Smooth muscle cell (in vitro differentiated cells): ENCODE data around the gene GALNT18. TPM values are rescaled to one million over a fixed set of nuclear protein-coding genes. Genes with fewer than 3 reads are reported as not detected.

Source experiments
- DNase-seq: peaks from one replicate; lab custom pipeline; 2025; ENCODE audit not compliant: unreplicated experiment; lab: John Stamatoyannopoulos, UW
- H2AFZ ChIP-seq: fragments of 200-600 bp; sonication (generic); 2 replicates; pipeline ENCODE4 v1.6.0; 2016; ENCODE audit warnings: antibody characterized with exemption, low read depth, mild to moderate bottlenecking
- H3F3A ChIP-seq: fragments of 200-600 bp; sonication (generic); 2 replicates; pipeline ENCODE4 v1.6.0; 2017; ENCODE audit warnings: antibody characterized with exemption, low read depth
- H3K27ac ChIP-seq: fragments of 200-600 bp; sonication (generic); 2 replicates; pipeline ENCODE4 v1.5.1; 2016; ENCODE audit warnings: low read depth, mild to moderate bottlenecking
- H3K27me3 ChIP-seq: fragments of 200-600 bp; sonication (generic); 2 replicates; pipeline ENCODE4 v1.6.1; 2016; ENCODE audit warnings: low read depth, mild to moderate bottlenecking
- H3K36me3 ChIP-seq: fragments of 200-600 bp; sonication (generic); 2 replicates; pipeline ENCODE4 v1.5.1; 2016; ENCODE audit warnings: low read depth
- H3K4me1 ChIP-seq: fragments of 200-600 bp; sonication (generic); 2 replicates; pipeline ENCODE4 v1.5.1; 2016; ENCODE audit warnings: low read depth
- H3K4me2 ChIP-seq: fragments of 200-600 bp; sonication (generic); 2 replicates; pipeline ENCODE4 v1.6.0; 2016; ENCODE audit warnings: mild to moderate bottlenecking
- H3K4me3 ChIP-seq: fragments of 200-600 bp; sonication (generic); 2 replicates; pipeline ENCODE4 v1.5.1; 2016; ENCODE audit warnings: mild to moderate bottlenecking
- H3K79me2 ChIP-seq: fragments of 200-600 bp; sonication (generic); 2 replicates; pipeline ENCODE4 v1.6.0; 2016; ENCODE audit warnings: low read depth, mild to moderate bottlenecking
- H3K9ac ChIP-seq: fragments of 200-600 bp; sonication (generic); 2 replicates; pipeline ENCODE4 v1.6.0; 2016; ENCODE audit warnings: low read depth
- H3K9me3 ChIP-seq: fragments of 200-600 bp; sonication (generic); replicated peaks from 2 replicates; pipeline ENCODE4 v1.5.1; 2016; ENCODE audit warnings: low read depth
- H4K20me1 ChIP-seq: fragments of 200-600 bp; sonication (generic); 2 replicates; pipeline ENCODE4 v1.6.0; 2016; ENCODE audit warnings: low read depth
- WGBS: methylation state at CpG from one replicate; pipeline ENCODE4 v1.1.7; 2016; ENCODE audit warnings: low lambda C conversion rate; 5-methylcytosine and 5-hydroxymethylcytosine counted together
- polyA plus RNA-seq: library from polyadenylated mRNA; unstranded; fragments of >200 nt; fragmentation: Nextera tagmentation; extraction: Ambion mirVana; gene quantifications from 2 replicates; pipeline ENCODE4 v1.2.1, GENCODE V29; 2016
- total RNA-seq: library from RNA; depleted of rRNA; stranded (reverse); fragments of >200 nt; gene quantifications from 2 replicates; pipeline ENCODE4 v1.2.3, GENCODE V29; 2014
- TF ChIP-seq, protein P1 (sequence below): fragments of 200-600 bp; sonication (generic); IDR thresholded peaks from 2 replicates; pipeline ENCODE4 v1.5.1; 2017; ENCODE audit warnings: borderline replicate concordance, mild to moderate bottlenecking, antibody characterized with exemption; ENCODE audit not compliant: insufficient read depth, poor library complexity, severe bottlenecking

Gene GALNT18
- total and polyA plus RNA-seq, 2 experiments from 2014 or later: 11.5 to 16.3 TPM

DNA sequence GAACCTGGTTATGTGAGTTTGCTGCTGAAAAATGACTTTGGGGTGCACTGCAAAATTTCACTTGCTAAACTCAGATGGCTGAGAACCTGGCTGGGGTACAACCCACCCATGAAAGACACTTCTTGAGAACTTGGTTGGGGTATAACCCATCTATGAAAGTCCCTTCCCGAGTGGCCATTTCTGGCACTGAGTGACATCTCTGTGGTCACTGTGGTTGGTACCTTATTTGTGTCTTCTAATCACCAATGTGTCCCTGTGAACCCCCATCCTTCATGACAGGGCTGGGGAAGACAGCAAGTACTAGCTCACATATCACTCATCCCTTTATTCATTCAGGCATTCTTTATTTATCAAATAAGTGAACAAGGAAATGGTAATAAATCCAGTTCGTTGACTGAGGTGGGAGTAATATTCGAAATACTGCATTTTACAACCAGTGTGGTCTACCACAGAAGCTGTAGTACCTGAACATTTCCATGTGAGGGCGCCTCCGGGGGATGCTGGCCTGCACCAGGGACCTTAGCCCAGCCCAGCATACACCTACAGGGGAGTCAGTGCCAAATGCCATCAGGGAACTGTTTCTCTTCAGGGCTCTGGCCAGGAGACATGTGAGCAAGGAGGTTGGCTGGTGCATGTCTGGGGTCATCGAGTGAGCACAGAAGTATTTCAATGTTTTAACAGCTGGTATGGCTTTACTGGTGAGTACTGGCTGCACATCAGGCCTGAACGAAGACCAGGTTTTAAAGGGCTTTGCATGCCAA is 390.8 kb downstream of the GALNT18 start:
- Histone ChIP-seq H3K9me3 (no peaks in the 10 kb centered on the region), H3K27me3 (no peaks in the 10 kb centered on the region), H3F3A (no peaks in the 10 kb centered on the region), H3K4me1 (no peaks in the 10 kb centered on the region), H3K27ac (no peak overlapping the region), H2AFZ (no peak overlapping the region), H4K20me1 (no peaks in the 10 kb centered on the region), H3K9ac (no peak overlapping the region), H3K36me3 (no peaks in the 10 kb centered on the region), H3K79me2 (no peaks in the 10 kb centered on the region), H3K4me2 (no peak overlapping the region), H3K4me3 (no peak overlapping the region)
- DNase-seq: no peak
- 38% methylated on average over 7 of the region's 7 CpGs for WGBS
- TF ChIP-seq, protein P1, sequence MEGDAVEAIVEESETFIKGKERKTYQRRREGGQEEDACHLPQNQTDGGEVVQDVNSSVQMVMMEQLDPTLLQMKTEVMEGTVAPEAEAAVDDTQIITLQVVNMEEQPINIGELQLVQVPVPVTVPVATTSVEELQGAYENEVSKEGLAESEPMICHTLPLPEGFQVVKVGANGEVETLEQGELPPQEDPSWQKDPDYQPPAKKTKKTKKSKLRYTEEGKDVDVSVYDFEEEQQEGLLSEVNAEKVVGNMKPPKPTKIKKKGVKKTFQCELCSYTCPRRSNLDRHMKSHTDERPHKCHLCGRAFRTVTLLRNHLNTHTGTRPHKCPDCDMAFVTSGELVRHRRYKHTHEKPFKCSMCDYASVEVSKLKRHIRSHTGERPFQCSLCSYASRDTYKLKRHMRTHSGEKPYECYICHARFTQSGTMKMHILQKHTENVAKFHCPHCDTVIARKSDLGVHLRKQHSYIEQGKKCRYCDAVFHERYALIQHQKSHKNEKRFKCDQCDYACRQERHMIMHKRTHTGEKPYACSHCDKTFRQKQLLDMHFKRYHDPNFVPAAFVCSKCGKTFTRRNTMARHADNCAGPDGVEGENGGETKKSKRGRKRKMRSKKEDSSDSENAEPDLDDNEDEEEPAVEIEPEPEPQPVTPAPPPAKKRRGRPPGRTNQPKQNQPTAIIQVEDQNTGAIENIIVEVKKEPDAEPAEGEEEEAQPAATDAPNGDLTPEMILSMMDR: peak; percentile 45

DNA sequence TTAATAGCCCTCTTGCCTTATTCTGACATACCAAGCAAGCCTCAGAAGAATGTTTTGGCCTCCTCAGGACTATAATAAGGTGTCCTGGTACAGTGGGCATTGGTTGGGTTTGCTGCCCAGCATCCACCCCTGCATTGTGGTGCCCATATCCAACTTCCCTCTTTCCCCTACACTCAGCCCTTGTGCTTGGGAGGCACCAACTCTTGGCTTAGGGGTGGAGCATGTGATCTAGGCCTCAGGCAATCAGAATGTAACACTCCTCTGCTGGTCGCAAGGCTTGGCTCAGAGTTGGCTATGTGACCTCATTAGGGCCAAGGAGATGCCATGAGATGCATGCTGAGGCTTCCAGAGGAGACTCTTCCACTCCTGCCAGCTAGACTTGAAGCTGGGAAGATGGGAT is 391.7 kb downstream of the GALNT18 start:
- H3K27ac ChIP-seq: no peak overlapping the region
- H4K20me1 ChIP-seq: no peaks in the 10 kb centered on the region
- no peaks in the 10 kb centered on the region for H3K79me2 ChIP-seq
- 90% methylated on average over 1 of the region's 1 CpG for WGBS
- H3K4me2 ChIP-seq: no peak overlapping the region
- H3K9ac ChIP-seq: no peak overlapping the region
- H3K9me3 ChIP-seq: no peaks in the 10 kb centered on the region
- TF ChIP-seq, protein P1: no peak
- H3K4me1 ChIP-seq: no peaks in the 10 kb centered on the region
- DNase-seq: no peak
- no peaks in the 10 kb centered on the region for H3K36me3 ChIP-seq
- no peak overlapping the region for H2AFZ ChIP-seq
- H3K27me3 ChIP-seq: no peaks in the 10 kb centered on the region
- H3K4me3 ChIP-seq: no peak overlapping the region
- H3F3A ChIP-seq: no peaks in the 10 kb centered on the region

DNA sequence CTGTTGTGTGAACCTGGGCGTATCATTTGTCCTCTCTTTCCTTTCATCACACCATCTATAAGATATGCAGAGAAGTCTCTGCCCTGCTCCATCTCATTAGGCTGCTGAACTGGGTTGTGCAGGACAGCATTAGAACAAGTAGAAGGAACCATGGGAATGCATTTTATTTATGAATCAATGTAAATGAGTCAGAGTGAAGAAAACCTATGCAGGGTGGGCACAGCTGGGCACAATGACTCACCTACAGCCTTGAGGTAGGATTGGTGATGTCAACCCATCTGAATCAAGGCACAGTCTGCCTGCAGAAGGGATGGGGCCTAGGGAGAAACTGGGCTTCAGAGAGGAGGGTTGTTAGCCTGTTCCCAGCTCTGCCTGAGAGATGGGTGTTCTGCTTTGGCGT is 392.2 kb downstream of the GALNT18 start:
- H4K20me1 ChIP-seq: no peaks in the 10 kb centered on the region
- DNase-seq: no peak
- H3K27me3 ChIP-seq: no peaks in the 10 kb centered on the region
- TF ChIP-seq, protein P1: no peak
- no peak overlapping the region for H3K4me2 ChIP-seq
- H3K4me1 ChIP-seq: no peaks in the 10 kb centered on the region
- no peaks in the 10 kb centered on the region for H3K36me3 ChIP-seq
- H3K27ac ChIP-seq: no peak overlapping the region
- H2AFZ ChIP-seq: no peak overlapping the region
- no peaks in the 10 kb centered on the region for H3K9me3 ChIP-seq
- H3F3A ChIP-seq: no peaks in the 10 kb centered on the region
- H3K9ac ChIP-seq: no peak overlapping the region
- WGBS: 89% methylated on average over 2 of the region's 2 CpGs
- H3K4me3 ChIP-seq: no peak overlapping the region
- H3K79me2 ChIP-seq: no peaks in the 10 kb centered on the region
